Stimulated activated CD4-positive, alpha-beta T cell treated with anti-CD3 and anti-CD28 coated beads, Interleukin-15, amount 100 ng/mL, for 1 hour (primary cell): ENCODE measurements around the gene PPOX.
A peak's percentile ranks its signal among the peaks of the same experiment; 100 is the strongest.

Experiments
- DNase-seq, 2 donors: peaks; one replicate each; pipeline ENCODE4 v3.0.0-alpha.2; 2020; ENCODE audit warnings: low read depth in 1 of 2, low spot score in 1 of 2

PPOX gene

GRCh38 chr1:161196521-161197451, 30.6 kb downstream of the PPOX start:
- no peak for DNase-seq

DNA sequence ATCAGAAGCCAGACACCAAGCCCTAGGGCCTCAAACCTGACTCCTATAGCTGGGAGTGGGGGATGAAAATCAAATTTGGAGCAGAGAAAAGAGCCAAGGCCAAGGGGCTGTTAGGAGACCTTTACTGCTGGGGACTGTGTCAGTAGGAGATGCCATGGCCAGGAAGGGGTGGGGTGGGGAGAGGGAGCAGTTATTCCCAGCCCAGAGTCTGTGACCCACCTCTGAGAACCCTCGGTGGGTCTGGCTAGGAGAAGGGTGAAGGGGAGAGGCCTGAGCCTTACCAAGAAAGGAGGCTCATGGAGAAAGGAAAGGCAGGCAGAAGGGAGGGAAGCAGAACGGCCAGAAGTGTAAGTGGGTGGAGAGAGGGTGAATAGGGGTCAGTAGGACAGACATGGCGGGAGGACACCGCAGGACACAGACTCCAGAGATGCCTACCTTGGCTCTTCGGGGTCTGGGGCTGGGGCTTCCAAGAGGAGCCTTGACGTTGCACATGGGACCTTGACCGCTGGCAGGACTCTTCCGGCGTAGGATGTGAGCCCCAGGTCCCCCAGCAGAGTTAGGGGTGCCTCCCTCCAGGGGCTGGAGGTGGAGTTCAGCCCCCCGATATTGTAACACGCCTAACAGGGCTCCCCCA, 31.5 kb downstream of the PPOX start:
- no peak for DNase-seq

GRCh38 chr1:161198194-161198896, 32.1 kb downstream of the PPOX start:
- DNase-seq = no peak

DNA sequence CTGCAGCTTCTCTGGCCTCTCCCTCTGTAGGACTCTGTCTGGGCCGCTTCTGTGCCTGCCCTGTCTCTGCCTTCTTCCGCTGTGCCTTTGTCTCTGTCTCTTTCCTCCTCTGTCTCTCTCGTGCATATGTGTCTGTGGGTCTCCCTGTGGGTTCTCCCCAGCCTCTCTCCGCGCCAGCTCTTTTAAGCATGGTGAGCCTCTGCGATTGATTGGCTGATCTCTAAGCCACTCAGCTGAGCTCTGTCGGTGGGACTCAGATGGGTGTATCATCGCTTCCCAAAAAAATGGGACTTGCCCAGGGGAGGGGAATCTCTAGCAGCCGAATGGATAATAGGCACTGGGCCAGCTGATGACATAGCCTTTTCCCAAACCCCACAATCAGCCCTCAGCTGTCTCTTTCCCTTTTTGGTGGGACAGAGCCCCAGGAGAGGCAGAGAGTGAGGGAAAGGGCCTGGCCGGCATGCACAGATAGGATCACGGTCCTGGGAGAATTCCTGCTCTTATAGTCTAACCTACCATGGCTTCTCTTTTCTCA, 32.7 kb downstream of the PPOX start, which contains the start of gene ADAMTS4:
TSS of gene ADAMTS4 (minus strand) at position 158 of the 535 bp plus-strand sequence. CDS start 427 bp downstream, outside the sequence.
- no peak for DNase-seq

- no peak for DNase-seq
Observed at GRCh38 chr1:161199506-161200139, 33.4 kb downstream of the PPOX start.

- DNase-seq = no peak
Observed at GRCh38 chr1:161200421-161200991, 34.3 kb downstream of the PPOX start.

- DNase-seq = no peak
Observed at GRCh38 chr1:161200992-161201835, 35.0 kb downstream of the PPOX start.

- DNase-seq = peak; percentile 81 to 84
Observed at GRCh38 chr1:161201836-161202712, 35.8 kb downstream of the PPOX start, which contains the start of gene NDUFS2. NDUFS2 (plus strand) TSS chr1:161202367; CDS start chr1:161202386, 19 bp downstream.

- no peak for DNase-seq
Observed at GRCh38 chr1:161206411-161207140, 40.4 kb downstream of the PPOX start.

- no peak for DNase-seq
Observed at GRCh38 chr1:161207173-161207572, 40.9 kb downstream of the PPOX start.

DNA sequence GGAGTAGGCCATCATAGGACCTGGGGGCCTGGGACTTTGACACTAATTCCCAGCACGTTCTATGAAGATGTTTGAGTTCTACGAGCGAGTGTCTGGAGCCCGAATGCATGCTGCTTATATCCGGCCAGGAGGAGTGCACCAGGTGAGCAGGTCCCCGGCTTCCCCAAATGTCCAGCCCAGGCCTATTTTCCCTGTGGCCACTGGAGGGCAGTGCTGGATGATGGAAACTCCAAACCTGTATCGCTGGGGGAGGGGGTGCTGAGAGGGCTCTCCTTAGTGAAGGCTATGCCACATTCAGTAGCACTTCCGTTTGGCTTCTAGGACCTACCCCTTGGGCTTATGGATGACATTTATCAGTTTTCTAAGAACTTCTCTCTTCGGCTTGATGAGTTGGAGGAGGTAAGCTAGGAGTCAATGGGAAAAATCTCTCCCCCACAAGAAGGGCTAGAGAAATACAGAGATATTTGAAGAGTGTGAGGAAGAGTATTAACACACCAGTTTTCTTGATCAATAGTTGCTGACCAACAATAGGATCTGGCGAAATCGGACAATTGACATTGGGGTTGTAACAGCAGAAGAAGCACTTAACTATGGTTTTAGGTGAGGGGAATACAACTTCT, 43.7 kb downstream of the PPOX start:
- peak; percentile 42 to 50 for DNase-seq

DNA sequence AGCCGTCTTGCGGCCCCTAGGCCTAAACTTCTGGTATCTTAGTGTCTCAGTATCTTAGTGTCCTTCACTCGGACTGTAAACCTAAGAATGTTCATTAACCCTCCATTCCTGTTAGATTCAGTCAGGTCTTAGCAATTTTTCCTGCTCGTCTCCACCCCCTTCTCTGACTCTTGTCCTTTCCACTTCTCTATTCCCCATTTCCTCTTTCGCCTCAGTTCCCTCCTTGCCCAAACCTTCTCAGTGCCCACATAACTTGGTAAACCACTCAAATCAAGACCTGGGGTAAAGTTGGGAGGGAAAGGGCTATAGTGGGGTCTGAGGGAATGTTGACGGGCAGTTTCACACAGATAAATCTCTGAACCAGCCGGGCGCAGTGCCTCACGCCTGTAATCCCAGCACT, 48.1 kb downstream of the PPOX start:
- no peak for DNase-seq

DNA sequence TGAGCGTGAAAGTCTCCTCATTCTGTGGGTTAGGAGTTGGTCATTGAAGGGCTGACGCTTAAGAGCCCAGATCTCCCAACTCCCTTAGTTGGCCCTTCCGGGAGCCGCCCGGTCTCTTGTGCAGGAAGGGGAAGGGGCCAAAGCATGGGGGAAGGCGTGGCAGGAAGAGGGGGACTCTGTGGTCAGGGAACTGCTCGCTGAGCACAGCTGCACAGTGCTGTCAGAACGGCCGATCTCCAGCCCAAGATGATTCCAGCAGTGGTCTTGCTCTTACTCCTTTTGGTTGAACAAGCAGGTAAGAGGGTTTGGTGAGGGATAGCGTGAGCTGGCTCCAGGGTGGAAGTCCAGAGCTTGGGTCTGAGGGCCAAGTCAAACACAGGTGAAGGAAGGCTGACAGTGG, 48.9 kb downstream of the PPOX start, which contains the start of gene FCER1G:
TSS of gene FCER1G (plus strand) at position 220 of the 400 bp plus-strand sequence. CDS start at position 247, 27 bp downstream.
- no peak for DNase-seq

- no peak for DNase-seq
Observed at GRCh38 chr1:161216945-161217712, 50.9 kb downstream of the PPOX start.

DNA sequence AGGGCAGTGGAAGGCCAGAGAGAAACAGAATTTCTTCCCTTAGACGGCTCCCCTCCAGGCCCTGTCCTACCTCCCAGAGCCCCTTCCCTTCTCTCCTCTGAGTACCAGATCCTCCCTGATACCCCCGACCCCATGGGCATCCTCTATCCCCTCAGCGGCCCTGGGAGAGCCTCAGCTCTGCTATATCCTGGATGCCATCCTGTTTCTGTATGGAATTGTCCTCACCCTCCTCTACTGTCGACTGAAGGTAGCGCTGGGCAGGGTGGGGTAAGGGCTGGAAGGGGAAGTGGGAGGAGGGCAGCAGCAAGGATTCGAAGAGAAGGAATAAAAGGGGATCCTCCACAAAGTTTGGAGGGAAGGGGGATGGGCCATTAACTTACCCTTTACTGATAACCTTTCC, 51.6 kb downstream of the PPOX start:
- no peak for DNase-seq

DNA sequence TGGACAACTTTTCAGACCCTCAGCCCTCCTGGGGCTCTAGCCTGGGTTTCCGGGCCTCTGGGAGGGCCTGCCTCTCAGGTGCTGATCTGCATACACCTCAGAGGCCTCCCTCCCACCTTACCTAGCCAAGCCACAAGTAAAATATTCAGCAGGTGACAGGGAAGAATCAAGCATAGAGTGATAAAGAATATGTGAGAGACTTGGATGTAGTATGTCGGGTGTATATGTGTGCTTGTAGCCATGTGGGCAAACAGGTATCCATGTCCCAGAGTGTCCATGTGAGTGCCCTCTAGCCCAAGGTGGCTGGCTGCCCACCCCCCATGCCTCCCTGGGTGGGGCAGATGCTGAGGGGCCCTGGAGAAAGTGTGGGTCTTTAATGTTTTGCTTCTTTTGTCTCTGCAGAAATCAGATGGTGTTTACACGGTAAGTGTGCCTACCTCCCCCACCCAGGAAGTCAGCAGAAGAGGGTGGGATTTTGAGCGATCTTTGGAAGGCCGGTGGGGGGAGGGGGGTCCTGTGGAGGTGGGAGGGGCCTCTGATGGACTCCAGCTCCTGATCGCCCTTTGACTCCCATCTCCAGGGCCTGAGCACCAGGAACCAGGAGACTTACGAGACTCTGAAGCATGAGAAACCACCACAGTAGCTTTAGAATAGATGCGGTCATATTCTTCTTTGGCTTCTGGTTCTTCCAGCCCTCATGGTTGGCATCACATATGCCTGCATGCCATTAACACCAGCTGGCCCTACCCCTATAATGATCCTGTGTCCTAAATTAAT, 52.3 kb downstream of the PPOX start:
- DNase-seq = no peak
